NCI-H2227 (cell line): ENCODE results near the gene PTCD2.
A peak's percentile ranks its signal among the peaks of the same experiment; 100 is the strongest.
"Not testable (repeated sequence)": the region's sequence is repeated elsewhere in the genome, so short reads cannot be mapped to it uniquely, and the experiment has no call there.

Experiments
- DNase-seq: peaks from one replicate; lab custom pipeline; 2025; ENCODE audit not compliant: unreplicated experiment; lab: John Stamatoyannopoulos, UW

PTCD2 gene

GRCh38 chr5:72296256-72296655 is 23.9 kb upstream of the PTCD2 start:
- DNase-seq = no peak

GRCh38 chr5:72298136-72298535 is 22.0 kb upstream of the PTCD2 start:
- not testable (repeated sequence) for DNase-seq

- no peak for DNase-seq
Observed at GRCh38 chr5:72298711-72299110, 21.5 kb upstream of the PTCD2 start.

GRCh38 chr5:72300590-72301339 is 19.4 kb upstream of the PTCD2 start:
- no peak for DNase-seq

- DNase-seq = no peak
Observed at GRCh38 chr5:72301557-72301956, 18.6 kb upstream of the PTCD2 start.

GRCh38 chr5:72302171-72302570 is 18.0 kb upstream of the PTCD2 start:
- no peak for DNase-seq

GRCh38 chr5:72305194-72306142 is 14.7 kb upstream of the PTCD2 start:
- DNase-seq = no peak

GRCh38 chr5:72307573-72307967 is 12.6 kb upstream of the PTCD2 start:
- no peak for DNase-seq

GRCh38 chr5:72307968-72308852 is 12.0 kb upstream of the PTCD2 start:
- peak; percentile 96 for DNase-seq

- no peak for DNase-seq
Observed at GRCh38 chr5:72308853-72309191, 11.4 kb upstream of the PTCD2 start.

GRCh38 chr5:72313141-72313540 is 7.0 kb upstream of the PTCD2 start:
- no peak for DNase-seq

- peak; percentile 8 for DNase-seq
Observed at GRCh38 chr5:72314571-72315172, 5.5 kb upstream of the PTCD2 start.

- peak; percentile 13 for DNase-seq
Observed at GRCh38 chr5:72319435-72319975, 668 bp upstream of the PTCD2 start.

- DNase-seq = no peak
Observed at GRCh38 chr5:72324189-72324825, 4.1 kb downstream of the PTCD2 start.

- no peak for DNase-seq
Observed at GRCh38 chr5:72325566-72326305, 5.6 kb downstream of the PTCD2 start.

- no peak for DNase-seq
Observed at GRCh38 chr5:72326306-72326649, 6.1 kb downstream of the PTCD2 start.

- no peak for DNase-seq
Observed at GRCh38 chr5:72328172-72328571, 8.0 kb downstream of the PTCD2 start.

- DNase-seq = no peak
Observed at GRCh38 chr5:72330712-72331111, 10.5 kb downstream of the PTCD2 start.

- DNase-seq = no peak
Observed at GRCh38 chr5:72337159-72337558, 17.0 kb downstream of the PTCD2 start.
